PFSK-1 (cell line): ENCODE data around the gene TCTN1. TPM values are rescaled to one million over a fixed set of nuclear protein-coding genes. Genes with fewer than 3 reads are reported as not detected.

Experiments used
- FOXP2 ChIP-seq: optimal IDR thresholded peaks from 2 replicates; pipeline ENCODE3; 2011; ENCODE audit warnings: borderline replicate concordance, control low read depth, inconsistent platforms; ENCODE audit not compliant: insufficient read depth; ENCODE audit errors: extremely low read length, extremely low read depth
- POLR2AphosphoS5 ChIP-seq: IDR thresholded peaks from 2 replicates; pipeline ENCODE4 v1.6.1; 2012; ENCODE audit warnings: low read depth, mild to moderate bottlenecking, control low read depth, low read length, moderate library complexity
- SIN3A ChIP-seq: IDR thresholded peaks from 2 replicates; pipeline ENCODE4 v1.6.1; 2012; ENCODE audit warnings: mild to moderate bottlenecking, low read length, moderate library complexity, borderline replicate concordance; ENCODE audit not compliant: insufficient read depth
- TAF1 ChIP-seq: IDR thresholded peaks from 2 replicates; pipeline ENCODE4 v1.6.1; 2012; ENCODE audit warnings: low read length, control low read depth, borderline replicate concordance; ENCODE audit not compliant: insufficient read depth
- polyA plus RNA-seq: library from polyadenylated mRNA; unstranded; fragments of >200 nt; gene quantifications from one replicate; pipeline ENCODE4 v1.2.1, GENCODE V29; 2012; ENCODE audit warnings: low read depth, missing spikeins; ENCODE audit not compliant: insufficient read length
- TF ChIP-seq, protein P1 (sequence below), 2 experiments: IDR thresholded peaks; 2 replicates each; pipeline versions ENCODE4 v1.6.1 to v1.8.0; 2011 to 2012; ENCODE audit warnings: low read depth in 2 of 2, low read length in 2 of 2, control low read depth in 1 of 2, inconsistent platforms in 1 of 2, mild to moderate bottlenecking in 1 of 2, moderate library complexity in 1 of 2; ENCODE audit not compliant: insufficient read depth in 1 of 2

The TCTN1 gene
- 12.6 TPM for polyA plus RNA-seq

DNA sequence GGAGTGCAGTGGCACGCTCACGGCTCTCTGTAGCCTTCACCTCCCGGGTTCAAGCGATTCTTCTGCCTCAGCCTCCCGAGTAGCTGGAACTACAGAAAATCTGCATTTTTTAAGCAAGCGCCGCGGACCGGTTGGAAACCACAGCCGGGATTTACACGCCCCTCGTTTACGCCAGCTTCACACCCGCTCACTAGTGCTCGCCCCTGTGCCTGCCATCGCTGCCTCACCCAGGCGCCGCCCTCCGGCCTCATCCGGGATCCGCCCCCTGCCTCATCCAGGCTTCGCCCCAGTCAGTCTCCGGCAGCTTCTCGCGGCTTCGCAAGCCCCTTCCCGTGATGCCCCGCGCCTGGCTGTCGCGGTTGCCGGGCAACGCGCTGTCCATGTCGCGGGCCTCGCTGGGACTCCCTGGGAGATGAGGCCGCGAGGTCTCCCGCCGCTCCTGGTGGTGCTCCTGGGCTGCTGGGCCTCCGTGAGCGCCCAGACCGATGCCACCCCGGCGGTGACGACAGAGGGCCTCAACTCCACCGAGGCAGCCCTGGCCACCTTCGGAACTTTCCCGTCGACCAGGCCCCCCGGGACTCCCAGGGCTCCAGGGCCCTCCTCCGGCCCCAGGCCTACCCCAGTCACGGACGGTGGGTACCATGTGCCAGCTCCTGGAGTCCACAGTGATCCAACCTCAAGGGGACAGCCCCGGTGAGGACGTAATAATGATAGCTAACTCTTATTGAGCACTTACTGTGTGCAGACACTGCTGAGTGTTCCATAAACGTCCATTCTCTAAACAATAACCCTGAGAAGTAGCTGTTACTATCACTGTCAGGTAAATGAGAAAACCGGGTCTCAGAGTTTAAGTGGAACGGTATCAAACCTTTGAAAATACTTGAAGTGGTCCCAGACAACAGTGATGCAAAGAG, at the start of gene TCTN1:
Gene TCTN1, plus strand, starts transcription at position 359 of the 914 bp plus-strand sequence. Its CDS starts 54 bp downstream, at position 413.
- TF ChIP-seq TAF1, result 0 out of 2 replicates have a peak, but pooled peaks have one; percentile 73
- TF ChIP-seq, protein P1, sequence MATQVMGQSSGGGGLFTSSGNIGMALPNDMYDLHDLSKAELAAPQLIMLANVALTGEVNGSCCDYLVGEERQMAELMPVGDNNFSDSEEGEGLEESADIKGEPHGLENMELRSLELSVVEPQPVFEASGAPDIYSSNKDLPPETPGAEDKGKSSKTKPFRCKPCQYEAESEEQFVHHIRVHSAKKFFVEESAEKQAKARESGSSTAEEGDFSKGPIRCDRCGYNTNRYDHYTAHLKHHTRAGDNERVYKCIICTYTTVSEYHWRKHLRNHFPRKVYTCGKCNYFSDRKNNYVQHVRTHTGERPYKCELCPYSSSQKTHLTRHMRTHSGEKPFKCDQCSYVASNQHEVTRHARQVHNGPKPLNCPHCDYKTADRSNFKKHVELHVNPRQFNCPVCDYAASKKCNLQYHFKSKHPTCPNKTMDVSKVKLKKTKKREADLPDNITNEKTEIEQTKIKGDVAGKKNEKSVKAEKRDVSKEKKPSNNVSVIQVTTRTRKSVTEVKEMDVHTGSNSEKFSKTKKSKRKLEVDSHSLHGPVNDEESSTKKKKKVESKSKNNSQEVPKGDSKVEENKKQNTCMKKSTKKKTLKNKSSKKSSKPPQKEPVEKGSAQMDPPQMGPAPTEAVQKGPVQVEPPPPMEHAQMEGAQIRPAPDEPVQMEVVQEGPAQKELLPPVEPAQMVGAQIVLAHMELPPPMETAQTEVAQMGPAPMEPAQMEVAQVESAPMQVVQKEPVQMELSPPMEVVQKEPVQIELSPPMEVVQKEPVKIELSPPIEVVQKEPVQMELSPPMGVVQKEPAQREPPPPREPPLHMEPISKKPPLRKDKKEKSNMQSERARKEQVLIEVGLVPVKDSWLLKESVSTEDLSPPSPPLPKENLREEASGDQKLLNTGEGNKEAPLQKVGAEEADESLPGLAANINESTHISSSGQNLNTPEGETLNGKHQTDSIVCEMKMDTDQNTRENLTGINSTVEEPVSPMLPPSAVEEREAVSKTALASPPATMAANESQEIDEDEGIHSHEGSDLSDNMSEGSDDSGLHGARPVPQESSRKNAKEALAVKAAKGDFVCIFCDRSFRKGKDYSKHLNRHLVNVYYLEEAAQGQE (IDR thresholded peaks at IDR 0.05; ENCODE audit: insufficient read depth in 1 of 2, low read depth in 2 of 2, low read length in 2 of 2), result peak; percentile 29 to 69; a peak in 2 of 4 replicates
- no peak; the same call in 1 of the 2 replicates for TF ChIP-seq SIN3A
- peak; percentile 77 for TF ChIP-seq POLR2AphosphoS5
- peak; percentile 68 for TF ChIP-seq FOXP2

DNA sequence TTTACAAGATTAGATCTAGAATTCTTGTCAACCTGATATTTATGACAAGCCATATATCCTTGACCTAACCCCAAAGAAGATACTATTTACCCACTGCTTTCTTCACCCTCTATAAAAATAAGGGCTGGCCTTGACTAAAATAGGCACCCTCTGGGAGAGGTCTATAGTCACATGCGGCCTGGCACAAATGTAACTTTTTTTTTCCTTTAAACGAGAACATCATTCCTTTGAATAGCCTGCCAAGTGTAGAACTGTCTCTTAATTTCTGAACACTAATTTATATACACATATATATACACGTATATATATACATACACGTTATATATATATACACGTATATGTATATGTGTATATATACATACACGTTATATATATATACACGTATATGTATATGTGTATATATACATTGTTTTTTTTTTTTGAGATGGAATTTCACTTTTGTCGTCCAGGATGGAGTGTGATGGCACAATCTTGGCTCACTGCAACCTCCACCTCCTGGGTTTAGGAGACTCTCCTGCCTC, 49.4 kb upstream of the TCTN1 start:
- no peak for TF ChIP-seq POLR2AphosphoS5
- no peak for TF ChIP-seq FOXP2
- TF ChIP-seq, protein P1 (IDR thresholded peaks at IDR 0.05; ENCODE audit: insufficient read depth in 1 of 2, low read depth in 2 of 2, low read length in 2 of 2), result no peak
- TF ChIP-seq TAF1, result no peak
- no peak for TF ChIP-seq SIN3A

DNA sequence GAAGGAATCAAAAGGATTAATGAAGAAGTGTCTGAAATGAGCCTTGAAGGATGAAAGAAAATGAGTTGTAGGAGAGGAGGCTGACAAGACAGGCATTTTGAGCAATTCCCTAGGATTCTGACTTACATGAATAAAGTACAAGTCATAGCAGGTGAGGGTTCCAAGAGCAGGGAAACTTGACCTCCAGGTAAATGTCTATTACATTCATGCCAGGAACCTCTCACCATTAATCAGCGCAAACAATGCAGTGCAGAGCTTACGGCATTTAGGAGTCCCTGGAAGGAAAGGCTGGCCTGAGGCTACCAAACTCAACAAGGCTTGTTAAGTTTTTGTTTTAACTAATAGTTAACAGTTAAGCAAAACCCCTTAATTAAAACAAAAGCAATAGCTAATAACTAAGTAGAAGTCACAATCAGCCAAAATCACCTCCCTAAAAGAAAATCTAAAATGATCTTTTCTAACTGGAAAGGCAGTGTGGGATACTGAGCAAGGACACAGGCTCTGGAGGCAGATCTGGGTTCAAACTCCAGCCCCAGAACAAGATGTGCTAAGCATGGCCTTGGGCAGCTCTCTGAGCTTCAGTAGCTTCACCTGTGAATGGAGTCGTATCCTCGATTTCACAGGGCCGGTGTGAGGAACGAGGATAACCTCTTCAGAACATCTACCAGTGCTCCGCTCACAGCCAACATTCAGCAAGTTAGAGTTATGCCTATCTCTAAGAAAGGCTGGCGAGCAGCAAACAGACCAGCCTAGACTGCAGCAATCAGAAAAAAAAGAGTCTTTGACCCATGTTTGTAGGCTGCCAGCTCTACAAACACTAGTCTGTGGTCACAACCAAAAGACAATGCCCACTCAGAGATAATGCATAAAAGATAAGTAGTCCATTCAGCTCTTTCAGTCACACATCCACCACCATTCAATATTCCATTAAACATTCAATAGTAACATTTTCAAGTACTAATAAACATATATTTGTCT, 47.7 kb upstream of the TCTN1 start:
- TF ChIP-seq SIN3A (no peak), POLR2AphosphoS5 (no peak), FOXP2 (no peak), TAF1 (no peak)
- TF ChIP-seq, protein P1 (IDR thresholded peaks at IDR 0.05; ENCODE audit: insufficient read depth in 1 of 2, low read depth in 2 of 2, low read length in 2 of 2), result no peak

DNA sequence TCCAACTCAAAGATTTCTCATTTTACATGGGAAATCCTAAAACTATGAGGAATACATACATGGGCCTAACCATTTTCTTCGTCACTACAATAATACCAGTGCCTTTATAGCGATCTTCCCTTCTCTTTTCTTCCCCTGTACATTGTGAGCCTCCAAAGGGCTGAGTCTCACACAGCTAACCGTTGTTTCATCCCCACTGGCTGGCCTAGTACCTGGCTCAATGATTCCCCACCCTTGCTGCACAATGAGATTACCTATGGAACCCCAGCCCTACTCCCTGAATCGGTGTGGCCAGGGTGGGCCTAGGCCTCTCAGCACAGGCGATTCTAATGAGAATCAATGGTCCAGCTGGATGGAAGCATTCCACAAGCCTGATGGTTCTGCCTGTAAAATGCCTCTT, 46.9 kb upstream of the TCTN1 start:
- TF ChIP-seq SIN3A (no peak), POLR2AphosphoS5 (no peak), TAF1 (no peak), FOXP2 (no peak)
- TF ChIP-seq, protein P1 (IDR thresholded peaks at IDR 0.05; ENCODE audit: insufficient read depth in 1 of 2, low read depth in 2 of 2, low read length in 2 of 2), result no peak
